Keratinocyte (primary cell): ENCODE results near the gene RNF183.

Experiments
- CTCF ChIP-seq, 3 experiments: IDR thresholded peaks in 1 of 3; conservative IDR thresholded peaks in 1 of 3; optimal IDR thresholded peaks in 1 of 3; 2 replicates in 2 of 3; 3 replicates in 1 of 3; pipeline versions ENCODE3 to v1.5.1; 2011; ENCODE audit warnings: low read length in 3 of 3, mild to moderate bottlenecking in 3 of 3, moderate library complexity in 2 of 3, control low read depth in 1 of 3, inconsistent platforms in 1 of 3; ENCODE audit not compliant: insufficient read depth in 2 of 3; ENCODE audit errors: extremely low read depth in 1 of 3
- EZH2 ChIP-seq: IDR thresholded peaks from one replicate; pipeline ENCODE4 v1.6.1; 2012; ENCODE audit warnings: inconsistent platforms, mild to moderate bottlenecking, low read length, moderate library complexity

- TF ChIP-seq CTCF (optimal IDR thresholded peaks at IDR 0.05 in 1 of 3, IDR thresholded peaks at IDR 0.05 in 1 of 3, conservative IDR thresholded peaks at IDR 0.05 in 1 of 3; ENCODE audit: extremely low read depth in 1 of 3, insufficient read depth in 2 of 3, low read length in 3 of 3) = no peak
- no peak for TF ChIP-seq EZH2
Observed at GRCh38 chr9:113310538-113310937, 7.4 kb upstream of the RNF183 start.
